GM12801 (cell line): ENCODE results near the gene ABO.

ENCODE experiments used
- CTCF ChIP-seq: IDR thresholded peaks from one replicate; pipeline ENCODE4 v1.5.1; 2011; ENCODE audit warnings: control low read depth; ENCODE audit not compliant: insufficient read length; ENCODE audit errors: extremely low read depth

The ABO gene

GRCh38 chr9:133249337-133249736 lies 25.7 kb downstream of the ABO start:
- no peak for TF ChIP-seq CTCF

- TF ChIP-seq CTCF = no peak
Measured at GRCh38 chr9:133248726-133249295, 26.2 kb downstream of the ABO start.

GRCh38 chr9:133247632-133248031 lies 27.4 kb downstream of the ABO start:
- no peak for TF ChIP-seq CTCF

- no peak for TF ChIP-seq CTCF
Measured at GRCh38 chr9:133246991-133247390, 28.0 kb downstream of the ABO start.

- no peak for TF ChIP-seq CTCF
Measured at GRCh38 chr9:133246562-133246961, 28.4 kb downstream of the ABO start.

- no peak for TF ChIP-seq CTCF
Measured at GRCh38 chr9:133242991-133243390, 32.0 kb downstream of the ABO start.

GRCh38 chr9:133242241-133242640 lies 32.8 kb downstream of the ABO start:
- TF ChIP-seq CTCF = no peak
